Mononuclear cell (primary cell): ENCODE data around the gene ITK. TPM values are rescaled to one million over a fixed set of nuclear protein-coding genes. Genes with fewer than 3 reads are reported as not detected.

Experiments
- H3K27me3 ChIP-seq: 2 replicates; pipeline ENCODE4 v1.6.0; 2011; ENCODE audit warnings: low read length, control low read depth; ENCODE audit not compliant: insufficient read depth
- H3K4me1 ChIP-seq: 2 replicates; pipeline ENCODE4 v1.5.1; 2011; ENCODE audit warnings: mild to moderate bottlenecking, low read length, control low read depth; ENCODE audit not compliant: insufficient read depth
- H3K4me3 ChIP-seq: 2 replicates; pipeline ENCODE4 v1.5.1; 2011; ENCODE audit warnings: mild to moderate bottlenecking, low read length, moderate library complexity
- H3K9me3 ChIP-seq: 2 replicates; pipeline ENCODE4 v1.5.1; 2011; ENCODE audit warnings: low read depth, mild to moderate bottlenecking, control low read depth, low read length
- total RNA-seq: library from RNA; depleted of rRNA; stranded (reverse); fragments of >200 nt; gene quantifications from one replicate; pipeline ENCODE4 v1.2.3, GENCODE V29; 2012

The ITK gene
- total RNA-seq, 1 donor = 209 TPM

- Histone ChIP-seq H3K27me3 (no peaks in the 10 kb centered on the region), H3K9me3 (no peaks in the 10 kb centered on the region), H3K4me1 (peaks cover 44% of the 10 kb centered on the region), H3K4me3 (no peak overlapping the region)
Measured at GRCh38 chr5:157286761-157287211, 106.1 kb downstream of the ITK start.

GRCh38 chr5:157288405-157289163, 107.9 kb downstream of the ITK start:
- Histone ChIP-seq H3K4me3 (no peak overlapping the region), H3K4me1 (peaks cover 30% of the 10 kb centered on the region), H3K27me3 (no peaks in the 10 kb centered on the region), H3K9me3 (no peaks in the 10 kb centered on the region)

GRCh38 chr5:157289164-157289819, 108.7 kb downstream of the ITK start:
- H3K27me3 ChIP-seq = no peaks in the 10 kb centered on the region
- peaks cover 26% of the 10 kb centered on the region for H3K4me1 ChIP-seq
- H3K4me3 ChIP-seq = no peak overlapping the region
- H3K9me3 ChIP-seq = no peaks in the 10 kb centered on the region

GRCh38 chr5:157290156-157290980, 109.7 kb downstream of the ITK start:
- Histone ChIP-seq H3K4me1 (peaks cover 30% of the 10 kb centered on the region), H3K9me3 (no peaks in the 10 kb centered on the region)

GRCh38 chr5:157290981-157291711, 110.5 kb downstream of the ITK start:
- Histone ChIP-seq H3K9me3 (no peaks in the 10 kb centered on the region), H3K4me1 (peaks cover 25% of the 10 kb centered on the region), H3K4me3 (no peak overlapping the region), H3K27me3 (no peaks in the 10 kb centered on the region)

More at GRCh38 chr5:157290156-157290980, 109.7 kb downstream of the ITK start:
- Histone ChIP-seq H3K27me3 (no peaks in the 10 kb centered on the region), H3K4me3 (no peak overlapping the region)

GRCh38 chr5:157292599-157292998, 112.0 kb downstream of the ITK start:
- H3K27me3 ChIP-seq = no peaks in the 10 kb centered on the region
- H3K9me3 ChIP-seq = no peaks in the 10 kb centered on the region
- H3K4me3 ChIP-seq = no peak overlapping the region
- peaks cover 25% of the 10 kb centered on the region for H3K4me1 ChIP-seq

GRCh38 chr5:157294407-157295091, 113.9 kb downstream of the ITK start:
- H3K4me1 ChIP-seq = peaks cover 17% of the 10 kb centered on the region
- no peaks in the 10 kb centered on the region for H3K9me3 ChIP-seq
- no peaks in the 10 kb centered on the region for H3K27me3 ChIP-seq
- no peak overlapping the region for H3K4me3 ChIP-seq

- Histone ChIP-seq H3K4me3 (no peak overlapping the region), H3K27me3 (no peaks in the 10 kb centered on the region), H3K9me3 (no peaks in the 10 kb centered on the region), H3K4me1 (peaks cover 17% of the 10 kb centered on the region)
Measured at GRCh38 chr5:157295247-157295646, 114.6 kb downstream of the ITK start.

GRCh38 chr5:157300564-157300963, 119.9 kb downstream of the ITK start:
- Histone ChIP-seq H3K9me3 (no peaks in the 10 kb centered on the region), H3K4me1 (peaks cover 10% of the 10 kb centered on the region), H3K27me3 (no peaks in the 10 kb centered on the region), H3K4me3 (no peak overlapping the region)

GRCh38 chr5:157301066-157301465, 120.4 kb downstream of the ITK start:
- Histone ChIP-seq H3K27me3 (no peaks in the 10 kb centered on the region), H3K4me3 (no peak overlapping the region), H3K4me1 (peaks cover 15% of the 10 kb centered on the region), H3K9me3 (no peaks in the 10 kb centered on the region)

GRCh38 chr5:157303023-157303422, 122.4 kb downstream of the ITK start:
- H3K4me3 ChIP-seq = no peak overlapping the region
- H3K4me1 ChIP-seq = peaks cover 33% of the 10 kb centered on the region
- no peaks in the 10 kb centered on the region for H3K27me3 ChIP-seq
- H3K9me3 ChIP-seq = no peaks in the 10 kb centered on the region

- peaks cover 41% of the 10 kb centered on the region for H3K4me1 ChIP-seq
- no peak overlapping the region for H3K4me3 ChIP-seq
- H3K27me3 ChIP-seq = no peaks in the 10 kb centered on the region
Measured at GRCh38 chr5:157303667-157304327, 123.2 kb downstream of the ITK start.

More at GRCh38 chr5:157303667-157304327, 123.2 kb downstream of the ITK start:
- H3K9me3 ChIP-seq = no peaks in the 10 kb centered on the region
